D721Med (cell line): ENCODE data around the gene SPECC1L.

ENCODE experiments used
- DNase-seq: peaks from one replicate; pipeline ENCODE4 v3.0.0; 2011; ENCODE audit warnings: low spot score; ENCODE audit not compliant: insufficient read length
- FAIRE-seq: peaks from 2 replicates; lab custom pipeline; 2011; peaks lifted over from hg19 to GRCh38; lab: Jason Lieb, UNC
- CTCF ChIP-seq: IDR thresholded peaks from 2 replicates; pipeline ENCODE4 v1.5.1; 2012; ENCODE audit warnings: mild to moderate bottlenecking, control low read depth; ENCODE audit not compliant: insufficient read depth; ENCODE audit errors: missing control alignments

Gene SPECC1L

GRCh38 chr22:24357547-24357946, 86.9 kb downstream of the SPECC1L start:
- FAIRE-seq (no peak), DNase-seq (no peak)
- no peak for TF ChIP-seq CTCF

GRCh38 chr22:24358105-24358836, 87.6 kb downstream of the SPECC1L start:
- DNase-seq (no peak), FAIRE-seq (no peak)
- no peak for TF ChIP-seq CTCF

- FAIRE-seq: no peak
- no peak for TF ChIP-seq CTCF
- no peak for DNase-seq
These were observed 89.0 kb downstream of the SPECC1L start for GRCh38 chr22:24359452-24360120.

GRCh38 chr22:24361976-24362646, 91.5 kb downstream of the SPECC1L start:
- FAIRE-seq: no peak
- TF ChIP-seq CTCF: no peak
- DNase-seq: no peak

GRCh38 chr22:24363243-24363642, 92.6 kb downstream of the SPECC1L start:
- no peak for TF ChIP-seq CTCF
- no peak for DNase-seq
- FAIRE-seq: no peak

- TF ChIP-seq CTCF: no peak
- FAIRE-seq (no peak), DNase-seq (no peak)
These were observed 96.1 kb downstream of the SPECC1L start for GRCh38 chr22:24366701-24367100.

GRCh38 chr22:24367841-24368240, 97.2 kb downstream of the SPECC1L start:
- no peak for FAIRE-seq
- no peak for DNase-seq
- TF ChIP-seq CTCF: no peak
